IgD-negative memory B cell (primary cell): ENCODE results near the gene ZNF385D. TPM values are rescaled to one million over a fixed set of nuclear protein-coding genes. Genes with fewer than 3 reads are reported as not detected.

Experiments
- H3K27ac Mint-ChIP-seq, 3 donors: one replicate each; pipeline ENCODE4 v1.8.0; 2020 to 2022; ENCODE audit warnings: mild to moderate bottlenecking in 3 of 3, mixed read lengths in 3 of 3, moderate library complexity in 1 of 3
- H3K27me3 Mint-ChIP-seq: one replicate; pipeline ENCODE4 v1.8.0; 2021; ENCODE audit warnings: mixed read lengths
- H3K36me3 Mint-ChIP-seq: one replicate; pipeline ENCODE4 v1.8.0; 2020; ENCODE audit warnings: mild to moderate bottlenecking, mixed read lengths
- H3K4me1 Mint-ChIP-seq, 3 donors: one replicate each; pipeline ENCODE4 v1.8.0; 2020 to 2022; ENCODE audit warnings: mixed read lengths in 3 of 3, mild to moderate bottlenecking in 1 of 3
- H3K4me3 Mint-ChIP-seq, 4 donors: one replicate each; pipeline ENCODE4 v1.8.0; 2020 to 2022; ENCODE audit warnings: mild to moderate bottlenecking in 4 of 4, mixed read lengths in 4 of 4, moderate library complexity in 3 of 4
- H3K9me3 Mint-ChIP-seq, 3 donors: one replicate each; pipeline ENCODE4 v1.8.0; 2020 to 2021; ENCODE audit warnings: mixed read lengths in 3 of 3, mild to moderate bottlenecking in 1 of 3
- polyA plus RNA-seq: library from polyadenylated mRNA; unstranded; fragments of 300-500 nt; fragmentation: Illumina TruSeq; gene quantifications from one replicate; pipeline ENCODE4 v1.2.3, GENCODE V29; 2021

The ZNF385D gene, protein sequence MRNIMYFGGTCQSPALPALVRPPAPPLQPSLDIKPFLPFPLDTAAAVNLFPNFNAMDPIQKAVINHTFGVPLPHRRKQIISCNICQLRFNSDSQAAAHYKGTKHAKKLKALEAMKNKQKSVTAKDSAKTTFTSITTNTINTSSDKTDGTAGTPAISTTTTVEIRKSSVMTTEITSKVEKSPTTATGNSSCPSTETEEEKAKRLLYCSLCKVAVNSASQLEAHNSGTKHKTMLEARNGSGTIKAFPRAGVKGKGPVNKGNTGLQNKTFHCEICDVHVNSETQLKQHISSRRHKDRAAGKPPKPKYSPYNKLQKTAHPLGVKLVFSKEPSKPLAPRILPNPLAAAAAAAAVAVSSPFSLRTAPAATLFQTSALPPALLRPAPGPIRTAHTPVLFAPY
- 0.24 TPM for polyA plus RNA-seq

DNA sequence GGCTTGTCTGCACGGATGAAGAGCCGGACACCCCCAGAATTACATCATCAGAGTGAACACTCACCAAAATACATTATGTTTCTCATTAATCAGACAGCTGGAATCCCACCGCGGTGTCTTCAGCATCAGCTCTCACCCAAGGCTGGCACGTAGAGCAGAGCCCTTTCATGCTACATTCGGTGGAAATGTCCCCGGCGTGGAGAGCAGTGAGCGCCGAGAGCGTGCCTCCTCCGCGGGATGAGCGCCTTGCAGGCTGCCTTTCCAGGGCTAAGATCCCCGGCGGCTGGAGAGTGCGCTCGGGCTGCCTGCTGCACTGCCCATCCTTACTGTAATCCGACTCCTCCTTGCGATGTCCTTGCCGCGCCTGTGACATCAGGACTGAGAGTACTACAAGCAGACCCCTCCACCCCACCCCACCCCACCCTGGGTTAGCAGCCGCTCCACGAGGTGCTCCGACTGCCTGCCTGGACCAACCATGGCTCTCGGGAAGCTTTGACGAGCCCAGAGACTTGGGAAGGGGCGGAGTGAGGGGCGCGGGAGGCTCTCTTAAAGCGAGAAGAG is at the start of gene ZNF385D:
Gene ZNF385D, minus strand, starts transcription at position 380 of the 561 bp plus-strand sequence. Its CDS starts 294 bp downstream, at position 86.
- no peaks in the 10 kb centered on the region for H3K27me3 Mint-ChIP-seq
- H3K4me3 Mint-ChIP-seq, result peak within 1 kb of the TSS in 1 of 4 donors; percentile 65
- no peaks in the 10 kb centered on the region for H3K4me1 Mint-ChIP-seq
- H3K36me3 Mint-ChIP-seq, result peaks cover 2% of the 10 kb centered on the region
- H3K9me3 Mint-ChIP-seq, result peaks cover 0 to 2% (median 0%) of the 10 kb centered on the region in 3 donors
- peak within 1 kb of the TSS in 1 of 3 donors; percentile 2 for H3K27ac Mint-ChIP-seq

DNA sequence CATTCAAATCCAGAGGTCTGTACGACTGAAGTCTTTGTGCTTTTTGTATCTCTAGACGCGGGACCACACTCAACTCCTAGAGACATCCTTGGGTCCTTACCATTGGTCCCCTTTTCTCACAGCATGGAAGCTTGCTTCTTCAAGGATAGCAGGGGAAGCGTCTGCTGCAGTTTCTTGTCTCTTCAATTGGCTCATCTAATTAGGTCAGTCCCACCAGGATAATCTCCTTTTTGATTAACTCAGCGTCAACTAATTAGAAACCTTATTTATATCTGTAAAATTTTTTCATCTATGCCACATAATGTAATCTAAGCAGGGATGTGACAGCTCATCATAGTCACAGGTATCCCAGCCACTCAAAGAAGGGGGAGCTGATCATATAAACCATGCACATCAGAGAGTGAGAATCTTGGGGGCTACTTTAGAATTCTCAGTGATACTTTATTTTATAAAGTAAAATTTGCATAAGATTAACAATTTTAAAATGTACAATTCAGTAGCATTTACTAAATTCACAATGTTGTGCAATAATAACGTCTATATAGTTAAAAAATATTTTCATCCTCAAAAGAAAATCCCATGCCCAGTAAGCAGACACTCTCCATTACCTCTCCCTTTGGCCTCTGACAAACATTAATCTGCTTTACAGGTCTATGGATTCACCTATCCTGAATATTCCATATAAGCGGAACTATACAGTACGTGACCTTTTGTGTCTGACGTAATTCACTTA is 47.5 kb upstream of the ZNF385D start:
- Mint-ChIP-seq H3K4me3 (no peak overlapping the region), H3K36me3 (peaks cover 1% of the 10 kb centered on the region), H3K4me1 (no peaks in the 10 kb centered on the region), H3K9me3 (peaks cover 4 to 12% (median 6%) of the 10 kb centered on the region in 3 donors), H3K27ac (no peak overlapping the region), H3K27me3 (no peaks in the 10 kb centered on the region)

DNA sequence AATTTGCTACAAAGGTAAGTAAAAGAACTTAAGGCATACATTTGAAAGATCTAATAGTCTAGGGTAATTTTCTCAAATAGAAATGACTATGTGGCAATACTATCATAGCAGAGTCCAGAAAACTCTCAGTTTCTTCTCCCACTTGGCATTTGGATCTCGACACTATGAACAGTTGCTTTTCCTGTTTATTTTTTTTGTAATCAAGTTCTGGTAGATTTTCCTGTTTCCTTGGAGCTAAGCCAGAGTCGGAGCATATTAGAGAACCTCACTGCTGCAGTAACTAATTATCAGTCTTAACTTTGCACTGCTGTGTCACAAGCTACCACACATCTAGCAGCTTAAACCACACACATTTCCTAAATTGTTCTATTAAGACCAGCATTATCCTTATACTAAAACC is 44.9 kb upstream of the ZNF385D start:
- Mint-ChIP-seq H3K36me3 (peaks cover 1% of the 10 kb centered on the region), H3K9me3 (peaks cover 1 to 15% (median 5%) of the 10 kb centered on the region in 3 donors), H3K4me1 (no peaks in the 10 kb centered on the region), H3K4me3 (no peak overlapping the region), H3K27ac (no peak overlapping the region), H3K27me3 (no peaks in the 10 kb centered on the region)

DNA sequence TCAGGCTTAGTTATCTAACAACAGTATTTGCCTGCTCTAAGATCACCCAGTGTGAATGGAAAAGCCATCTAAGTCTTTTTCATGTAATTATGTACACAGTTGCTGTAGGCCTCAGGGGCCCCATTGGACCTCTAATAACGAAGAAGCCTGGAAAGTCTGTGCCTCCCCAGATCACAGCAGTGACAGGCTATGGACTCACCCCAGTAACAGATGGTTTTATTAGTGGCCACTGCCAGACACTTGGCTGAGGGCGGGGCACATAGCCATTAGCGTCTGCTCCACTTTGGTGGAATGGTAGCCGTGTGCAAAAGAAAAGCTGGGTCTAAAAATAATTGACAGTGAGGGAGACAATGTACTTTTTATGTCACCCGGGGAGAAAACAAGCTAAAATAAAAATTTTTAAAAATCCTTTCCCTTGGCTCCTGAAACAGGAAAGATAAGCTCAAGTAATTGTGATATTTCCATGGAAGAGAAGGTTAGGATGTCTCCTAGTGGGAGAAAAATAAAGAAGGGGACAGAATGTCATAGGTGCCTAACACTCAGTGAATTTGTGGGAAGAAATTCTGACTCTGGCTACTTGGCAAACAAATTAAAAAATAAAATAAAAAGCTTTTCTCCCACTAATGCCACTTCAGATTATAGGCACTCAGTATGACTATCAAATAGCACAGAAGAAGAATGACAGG is 44.3 kb upstream of the ZNF385D start:
- no peak overlapping the region for H3K27ac Mint-ChIP-seq
- peaks cover 1% of the 10 kb centered on the region for H3K36me3 Mint-ChIP-seq
- H3K27me3 Mint-ChIP-seq, result no peaks in the 10 kb centered on the region
- no peaks in the 10 kb centered on the region for H3K4me1 Mint-ChIP-seq
- H3K9me3 Mint-ChIP-seq, result peaks cover 0 to 15% (median 5%) of the 10 kb centered on the region in 3 donors
- H3K4me3 Mint-ChIP-seq, result no peak overlapping the region

DNA sequence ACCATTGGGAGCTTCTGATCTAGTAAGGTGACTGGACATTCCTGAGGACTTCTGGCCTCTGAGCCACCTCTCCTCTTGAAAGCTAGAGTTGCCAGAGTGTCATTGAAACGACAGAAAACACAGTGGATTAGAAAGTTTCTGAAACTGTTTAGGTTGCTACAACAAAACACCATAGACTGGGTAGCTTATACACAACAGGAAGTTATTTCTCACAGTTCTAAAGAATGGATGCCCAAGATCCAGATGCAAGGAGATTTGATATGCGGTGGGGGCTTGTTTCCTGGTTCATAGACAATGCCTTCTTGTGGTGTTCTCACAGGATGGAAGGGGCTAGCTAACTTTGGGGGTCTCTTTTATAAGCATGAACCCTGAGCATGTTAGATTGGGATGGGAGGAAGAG is 43.3 kb upstream of the ZNF385D start:
- no peaks in the 10 kb centered on the region for H3K27me3 Mint-ChIP-seq
- H3K27ac Mint-ChIP-seq, result no peak overlapping the region
- peaks cover 0 to 8% (median 5%) of the 10 kb centered on the region in 3 donors for H3K9me3 Mint-ChIP-seq
- H3K36me3 Mint-ChIP-seq, result peaks cover 1% of the 10 kb centered on the region
- H3K4me3 Mint-ChIP-seq, result no peak overlapping the region
- H3K4me1 Mint-ChIP-seq, result no peaks in the 10 kb centered on the region

DNA sequence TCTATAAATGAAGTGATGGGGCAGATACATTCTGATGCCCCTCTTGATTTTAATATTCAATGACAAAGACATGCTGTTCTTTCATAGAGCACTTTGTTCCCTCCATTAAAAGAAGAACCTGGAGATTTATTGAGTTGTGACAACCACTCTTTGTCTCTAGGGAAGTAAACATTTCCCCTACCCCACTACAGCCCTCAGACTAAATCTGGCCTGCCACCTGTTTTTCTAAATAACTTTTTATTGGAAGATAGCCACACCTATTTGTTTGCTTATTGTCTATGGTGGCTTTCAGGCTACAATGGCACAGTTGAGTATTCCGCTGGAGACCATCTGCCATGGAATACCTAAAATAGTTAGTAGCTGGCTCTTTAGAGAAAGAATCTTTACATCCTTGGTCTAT is 41.2 kb upstream of the ZNF385D start:
- H3K27ac Mint-ChIP-seq, result no peak overlapping the region
- peaks cover 0 to 6% (median 3%) of the 10 kb centered on the region in 3 donors for H3K9me3 Mint-ChIP-seq
- no peak overlapping the region for H3K4me3 Mint-ChIP-seq
- H3K36me3 Mint-ChIP-seq, result peaks cover 1% of the 10 kb centered on the region
- no peaks in the 10 kb centered on the region for H3K4me1 Mint-ChIP-seq
- no peaks in the 10 kb centered on the region for H3K27me3 Mint-ChIP-seq

DNA sequence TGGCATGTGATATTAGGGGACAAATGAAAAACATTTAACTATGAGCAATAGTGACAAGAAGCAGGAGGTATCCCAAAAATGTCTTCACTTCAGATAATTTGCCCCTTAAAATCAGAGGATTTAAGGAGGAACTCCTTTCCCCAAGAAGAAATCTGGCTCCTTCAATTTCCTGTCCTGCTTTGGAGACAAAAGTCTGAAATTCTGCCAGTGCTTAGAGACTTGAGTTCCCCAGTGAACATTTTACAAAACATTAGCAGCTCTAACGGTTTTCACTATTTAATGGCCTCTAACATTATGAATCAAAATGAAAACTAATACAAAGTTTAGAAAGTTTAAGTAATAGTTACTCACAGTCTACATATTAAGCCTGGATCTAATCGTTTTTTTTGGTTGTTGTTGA is 40.3 kb upstream of the ZNF385D start:
- no peak overlapping the region for H3K27ac Mint-ChIP-seq
- peaks cover 3% of the 10 kb centered on the region in 3 donors for H3K9me3 Mint-ChIP-seq

DNA sequence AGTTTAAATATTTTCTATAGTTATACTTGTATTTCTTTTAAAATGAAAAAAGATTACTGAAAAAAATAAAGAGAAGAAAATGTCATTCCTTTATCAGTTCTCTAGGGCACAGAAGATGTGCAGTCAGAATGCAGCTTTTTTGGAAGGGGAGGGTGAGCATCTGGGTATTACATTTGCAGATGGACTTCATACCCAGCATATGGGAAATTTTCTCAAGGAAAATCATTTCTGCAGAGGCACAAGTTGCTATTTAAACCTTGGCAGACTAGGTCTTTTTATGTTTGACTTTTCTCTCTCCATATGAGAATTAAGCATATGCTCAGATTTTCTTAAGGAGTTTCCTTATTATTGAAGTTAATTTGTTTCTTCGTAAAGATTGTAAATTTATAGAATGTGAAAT is 39.5 kb upstream of the ZNF385D start:
- no peak overlapping the region for H3K27ac Mint-ChIP-seq
- H3K4me3 Mint-ChIP-seq, result no peak overlapping the region
- no peaks in the 10 kb centered on the region for H3K4me1 Mint-ChIP-seq
- H3K27me3 Mint-ChIP-seq, result no peaks in the 10 kb centered on the region
- H3K9me3 Mint-ChIP-seq, result peaks cover 3% of the 10 kb centered on the region in 3 donors
- H3K36me3 Mint-ChIP-seq, result peaks cover 3% of the 10 kb centered on the region

More for the DNA sequence above, 40.3 kb upstream of the ZNF385D start:
- no peaks in the 10 kb centered on the region for H3K4me1 Mint-ChIP-seq
- H3K36me3 Mint-ChIP-seq, result peaks cover 3% of the 10 kb centered on the region
- no peaks in the 10 kb centered on the region for H3K27me3 Mint-ChIP-seq
- no peak overlapping the region for H3K4me3 Mint-ChIP-seq

DNA sequence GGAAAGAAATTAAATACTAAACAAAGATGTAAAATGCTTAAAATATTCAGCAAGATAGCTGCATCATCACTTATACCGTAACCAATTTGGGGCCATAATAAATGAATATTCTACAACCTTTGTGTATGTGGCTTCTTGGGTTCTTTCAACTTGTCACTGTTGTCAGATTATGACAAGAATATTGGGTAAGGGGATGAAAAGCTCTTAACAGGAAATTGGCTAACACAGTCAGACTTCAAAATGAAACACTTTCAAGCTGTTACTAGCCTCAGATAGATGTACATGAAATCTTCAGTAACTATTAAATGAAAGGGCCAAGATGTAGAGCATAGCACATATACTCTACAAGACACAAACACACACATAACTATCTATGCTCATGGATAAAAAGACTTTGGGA is 38.7 kb upstream of the ZNF385D start:
- peaks cover 3% of the 10 kb centered on the region in 3 donors for H3K9me3 Mint-ChIP-seq
- no peak overlapping the region for H3K4me3 Mint-ChIP-seq
- H3K4me1 Mint-ChIP-seq, result no peaks in the 10 kb centered on the region
- H3K27ac Mint-ChIP-seq, result no peak overlapping the region
- H3K36me3 Mint-ChIP-seq, result peaks cover 3% of the 10 kb centered on the region
- no peaks in the 10 kb centered on the region for H3K27me3 Mint-ChIP-seq

DNA sequence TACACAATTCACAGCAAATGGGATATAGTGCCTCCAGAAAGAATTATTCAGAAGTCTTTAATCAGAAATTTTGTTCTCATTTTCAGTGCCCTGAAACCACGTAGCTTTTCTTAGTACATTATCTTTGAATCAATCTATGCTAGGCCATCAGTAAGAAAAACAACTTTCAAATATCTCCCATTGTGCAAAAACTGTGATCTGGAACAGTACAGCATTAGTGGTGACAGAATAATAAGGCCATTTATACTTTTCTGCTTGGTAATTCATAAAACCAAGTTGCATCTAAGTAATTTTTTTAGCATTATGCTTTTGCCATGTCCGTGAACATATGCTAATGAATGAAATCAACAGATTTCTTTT is 35.4 kb upstream of the ZNF385D start:
- H3K27ac Mint-ChIP-seq, result no peak overlapping the region
- peaks cover 0 to 3% (median 3%) of the 10 kb centered on the region in 3 donors for H3K9me3 Mint-ChIP-seq
- H3K36me3 Mint-ChIP-seq, result peaks cover 3% of the 10 kb centered on the region
- H3K4me1 Mint-ChIP-seq, result no peaks in the 10 kb centered on the region
- no peaks in the 10 kb centered on the region for H3K27me3 Mint-ChIP-seq
- no peak overlapping the region for H3K4me3 Mint-ChIP-seq

DNA sequence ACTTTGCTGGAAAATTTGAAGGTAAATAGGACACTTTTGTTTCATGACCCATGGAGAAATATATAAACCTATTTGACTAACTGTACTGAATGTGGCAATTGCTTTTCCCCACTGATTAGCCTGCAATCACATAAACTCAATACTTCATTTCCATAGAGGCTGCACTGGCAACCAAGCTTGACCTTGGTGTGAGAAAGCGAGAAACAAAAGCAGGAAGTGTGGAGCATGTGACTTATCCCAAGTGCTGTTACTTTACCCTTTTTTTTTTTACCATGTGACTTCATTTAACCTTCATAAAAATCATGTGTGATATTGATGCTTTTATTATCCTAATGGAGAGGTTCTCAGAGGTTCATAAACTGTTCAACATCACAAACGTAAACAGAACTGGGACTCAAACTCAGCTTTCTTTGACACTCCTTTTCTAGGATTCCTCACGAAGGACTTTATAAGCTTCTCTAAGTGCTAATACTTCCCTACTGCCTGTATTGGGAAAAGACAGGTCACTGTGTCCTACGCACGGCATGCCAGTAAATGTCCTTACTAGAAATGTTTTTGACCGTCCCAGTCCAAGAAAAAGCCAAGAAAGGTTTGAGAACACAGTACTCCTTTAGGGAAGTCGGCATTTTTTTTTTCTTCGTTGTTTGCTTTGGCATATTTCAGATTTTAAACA is 34.9 kb upstream of the ZNF385D start:
- Mint-ChIP-seq H3K27ac (no peak overlapping the region), H3K4me3 (no peak overlapping the region), H3K9me3 (peaks cover 2 to 4% (median 3%) of the 10 kb centered on the region in 3 donors), H3K36me3 (peaks cover 3% of the 10 kb centered on the region), H3K4me1 (no peaks in the 10 kb centered on the region), H3K27me3 (no peaks in the 10 kb centered on the region)

DNA sequence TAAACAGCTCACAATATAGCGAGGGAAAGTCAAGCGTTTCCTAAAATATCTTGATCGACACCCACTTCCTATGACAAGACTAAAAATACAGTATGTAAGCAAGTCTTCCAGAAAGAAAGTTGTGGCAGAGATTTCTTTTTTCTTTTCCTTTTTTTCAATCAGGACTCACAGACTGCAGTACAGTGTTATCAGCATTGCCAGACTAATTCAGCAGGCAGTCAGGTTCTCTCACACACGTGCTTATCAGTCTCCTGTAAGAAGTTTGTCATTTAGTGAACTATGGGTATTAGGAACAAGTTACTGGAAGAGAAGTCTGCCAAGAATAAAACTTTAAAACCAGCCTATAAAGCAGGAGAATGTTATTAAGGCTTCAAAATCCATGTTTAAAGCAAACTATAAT is 32.8 kb upstream of the ZNF385D start:
- H3K36me3 Mint-ChIP-seq, result peaks cover 3% of the 10 kb centered on the region
- no peak overlapping the region for H3K4me3 Mint-ChIP-seq
- H3K4me1 Mint-ChIP-seq, result no peaks in the 10 kb centered on the region
- no peak overlapping the region for H3K27ac Mint-ChIP-seq
- peaks cover 4 to 5% (median 5%) of the 10 kb centered on the region in 3 donors for H3K9me3 Mint-ChIP-seq
- H3K27me3 Mint-ChIP-seq, result no peaks in the 10 kb centered on the region

DNA sequence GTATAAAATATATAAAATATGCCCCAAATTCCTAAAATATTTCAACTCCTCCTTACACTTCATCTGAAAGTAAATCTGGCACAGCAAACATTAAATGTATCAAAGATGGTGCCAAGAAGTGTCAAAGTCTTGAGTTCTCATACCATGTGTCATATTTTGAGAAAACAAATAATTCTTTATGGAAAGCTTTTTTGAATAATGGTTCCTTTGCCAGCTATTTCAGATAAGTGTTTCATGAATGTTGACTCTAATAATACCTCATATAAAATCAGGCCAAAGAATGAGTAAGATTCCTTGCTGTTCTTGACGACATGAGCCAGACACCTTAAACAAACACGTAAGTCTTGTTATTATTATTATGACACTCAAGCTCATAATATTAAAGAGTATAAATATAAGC is 30.3 kb upstream of the ZNF385D start:
- H3K27me3 Mint-ChIP-seq, result no peaks in the 10 kb centered on the region
- no peak overlapping the region for H3K4me3 Mint-ChIP-seq
- H3K9me3 Mint-ChIP-seq, result peaks cover 2 to 4% (median 2%) of the 10 kb centered on the region in 3 donors
- no peaks in the 10 kb centered on the region for H3K4me1 Mint-ChIP-seq
- no peaks in the 10 kb centered on the region for H3K36me3 Mint-ChIP-seq
- H3K27ac Mint-ChIP-seq, result no peak overlapping the region

DNA sequence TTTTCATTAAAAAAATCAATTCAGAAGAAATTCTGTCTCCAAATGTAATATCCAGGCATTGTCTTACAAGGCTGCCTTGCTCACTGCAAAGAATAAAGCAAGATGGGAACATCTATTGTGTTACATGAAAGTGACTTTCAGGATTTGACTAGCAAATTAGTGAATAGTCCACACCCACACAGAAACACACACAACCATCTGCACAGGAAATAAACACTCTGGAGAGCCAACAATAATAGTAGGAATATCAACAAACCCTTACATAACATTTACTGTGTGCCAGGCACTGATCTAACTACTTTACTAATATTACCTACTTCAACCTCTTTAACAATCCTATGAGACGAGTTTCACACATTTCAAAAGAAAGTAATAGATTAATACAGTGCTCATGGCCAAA is 28.9 kb upstream of the ZNF385D start:
- no peaks in the 10 kb centered on the region for H3K4me1 Mint-ChIP-seq
- H3K27ac Mint-ChIP-seq, result no peak overlapping the region

More for the DNA sequence above, 28.9 kb upstream of the ZNF385D start:
- H3K9me3 Mint-ChIP-seq, result peaks cover 2 to 4% (median 2%) of the 10 kb centered on the region in 3 donors
- no peak overlapping the region for H3K4me3 Mint-ChIP-seq
- H3K27me3 Mint-ChIP-seq, result no peaks in the 10 kb centered on the region
- no peaks in the 10 kb centered on the region for H3K36me3 Mint-ChIP-seq
